ENCODE results near the gene APBA1. TPM values are rescaled to one million over a fixed set of nuclear protein-coding genes. Genes with fewer than 3 reads are reported as not detected.

APBA1 gene
- total RNA-seq, 1 experiment from 2014 or later = 11.0 TPM

- Histone ChIP-seq H3K9me3 (replicated peaks) (no peaks in the 10 kb centered on the region), H3K36me3 (no peaks in the 10 kb centered on the region), H3K27me3 (replicated peaks) (0 out of 2 replicates have a peak, but pooled peaks cover 3% of the 10 kb centered on the region), H3K4me3 (no peak overlapping the region), H3K27ac (no peak overlapping the region), H3K4me1 (replicated peaks) (peaks cover 28% of the 10 kb centered on the region)
- no peak for DNase-seq (ENCODE audit: low read depth in 1 of 2, low spot score in 2 of 2)
These were observed 2.7 kb upstream of the APBA1 start for GRCh38 chr9:69674716-69675438.

GRCh38 chr9:69674112-69674685 lies 2.0 kb upstream of the APBA1 start:
- H3K4me3 ChIP-seq = no peak overlapping the region
- no peaks in the 10 kb centered on the region for H3K36me3 ChIP-seq
- no peaks in the 10 kb centered on the region for H3K27me3 ChIP-seq (replicated peaks)
- H3K9me3 ChIP-seq (replicated peaks) = no peaks in the 10 kb centered on the region
- peaks cover 28% of the 10 kb centered on the region for H3K4me1 ChIP-seq (replicated peaks)
- DNase-seq (ENCODE audit: low read depth in 1 of 2, low spot score in 2 of 2) = no peak
- H3K27ac ChIP-seq = no peak overlapping the region

GRCh38 chr9:69673311-69673640 lies 1.1 kb upstream of the APBA1 start:
- peaks cover 28% of the 10 kb centered on the region for H3K4me1 ChIP-seq (replicated peaks)
- peak overlapping the region; percentile 75 for H3K4me3 ChIP-seq
- DNase-seq (ENCODE audit: low read depth in 1 of 2, low spot score in 2 of 2) = no peak
- no peaks in the 10 kb centered on the region for H3K9me3 ChIP-seq (replicated peaks)
- no peaks in the 10 kb centered on the region for H3K27me3 ChIP-seq (replicated peaks)
- no peak overlapping the region for H3K27ac ChIP-seq
- no peaks in the 10 kb centered on the region for H3K36me3 ChIP-seq

- Histone ChIP-seq H3K27me3 (replicated peaks) (no peaks in the 10 kb centered on the region), H3K4me1 (replicated peaks) (peaks cover 29% of the 10 kb centered on the region), H3K36me3 (no peaks in the 10 kb centered on the region), H3K4me3 (peak overlapping the region; percentile 75), H3K27ac (no peak overlapping the region), H3K9me3 (replicated peaks) (no peaks in the 10 kb centered on the region)
- DNase-seq (ENCODE audit: low read depth in 1 of 2, low spot score in 2 of 2) = peak; percentile 86 to 87
These were observed 582 bp upstream of the APBA1 start for GRCh38 chr9:69672596-69673310.

GRCh38 chr9:69671311-69671878 lies 776 bp downstream of the APBA1 start:
- no peaks in the 10 kb centered on the region; the same call in 1 of the 2 replicates for H3K27me3 ChIP-seq (replicated peaks)
- H3K27ac ChIP-seq = no peak overlapping the region
- no peaks in the 10 kb centered on the region for H3K9me3 ChIP-seq (replicated peaks)
- DNase-seq (ENCODE audit: low read depth in 1 of 2, low spot score in 2 of 2) = no peak
- peak overlapping the region; percentile 75 for H3K4me3 ChIP-seq
- peaks cover 34% of the 10 kb centered on the region for H3K4me1 ChIP-seq (replicated peaks)
- H3K36me3 ChIP-seq = no peaks in the 10 kb centered on the region

- H3K9me3 ChIP-seq (replicated peaks) = no peaks in the 10 kb centered on the region
- H3K4me1 ChIP-seq (replicated peaks) = peaks cover 17% of the 10 kb centered on the region
- DNase-seq (ENCODE audit: low read depth in 1 of 2, low spot score in 2 of 2) = no peak
- no peaks in the 10 kb centered on the region; the same call in 1 of the 2 replicates for H3K27me3 ChIP-seq (replicated peaks)
- H3K4me3 ChIP-seq = no peak overlapping the region
- H3K27ac ChIP-seq = no peak overlapping the region
- no peaks in the 10 kb centered on the region for H3K36me3 ChIP-seq
These were observed 4.9 kb downstream of the APBA1 start for GRCh38 chr9:69667306-69667705.

- Histone ChIP-seq H3K36me3 (no peaks in the 10 kb centered on the region), H3K9me3 (replicated peaks) (no peaks in the 10 kb centered on the region), H3K27ac (no peak overlapping the region), H3K4me3 (no peak overlapping the region), H3K27me3 (replicated peaks) (no peaks in the 10 kb centered on the region), H3K4me1 (replicated peaks) (peaks cover 28% of the 10 kb centered on the region)
- DNase-seq (ENCODE audit: low read depth in 1 of 2, low spot score in 2 of 2) = no peak
These were observed 11.9 kb downstream of the APBA1 start for GRCh38 chr9:69660304-69660703.

- Histone ChIP-seq H3K36me3 (no peaks in the 10 kb centered on the region), H3K27ac (no peak overlapping the region), H3K27me3 (replicated peaks) (no peaks in the 10 kb centered on the region), H3K4me3 (no peak overlapping the region), H3K4me1 (replicated peaks) (peaks cover 28% of the 10 kb centered on the region), H3K9me3 (replicated peaks) (no peaks in the 10 kb centered on the region)
- no peak for DNase-seq (ENCODE audit: low read depth in 1 of 2, low spot score in 2 of 2)
These were observed 13.0 kb downstream of the APBA1 start for GRCh38 chr9:69658987-69659675.

GRCh38 chr9:69657269-69657668 lies 14.9 kb downstream of the APBA1 start:
- H3K27ac ChIP-seq = no peak overlapping the region
- no peaks in the 10 kb centered on the region for H3K9me3 ChIP-seq (replicated peaks)
- DNase-seq (ENCODE audit: low read depth in 1 of 2, low spot score in 2 of 2) = no peak
- H3K27me3 ChIP-seq (replicated peaks) = no peaks in the 10 kb centered on the region
- no peak overlapping the region for H3K4me3 ChIP-seq
- H3K36me3 ChIP-seq = no peaks in the 10 kb centered on the region
- H3K4me1 ChIP-seq (replicated peaks) = peaks cover 28% of the 10 kb centered on the region

- Histone ChIP-seq H3K9me3 (replicated peaks) (no peaks in the 10 kb centered on the region), H3K27ac (no peak overlapping the region), H3K27me3 (replicated peaks) (no peaks in the 10 kb centered on the region), H3K4me1 (replicated peaks) (peaks cover 22% of the 10 kb centered on the region), H3K36me3 (no peaks in the 10 kb centered on the region), H3K4me3 (no peak overlapping the region)
- no peak for DNase-seq (ENCODE audit: low read depth in 1 of 2, low spot score in 2 of 2)
These were observed 17.1 kb downstream of the APBA1 start for GRCh38 chr9:69655065-69655464.

GRCh38 chr9:69653261-69653660 lies 18.9 kb downstream of the APBA1 start:
- Histone ChIP-seq H3K27me3 (replicated peaks) (no peaks in the 10 kb centered on the region), H3K4me3 (no peak overlapping the region), H3K4me1 (replicated peaks) (peaks cover 18% of the 10 kb centered on the region), H3K36me3 (no peaks in the 10 kb centered on the region), H3K9me3 (replicated peaks) (no peaks in the 10 kb centered on the region), H3K27ac (no peak overlapping the region)
- no peak for DNase-seq (ENCODE audit: low read depth in 1 of 2, low spot score in 2 of 2)

- no peak overlapping the region for H3K4me3 ChIP-seq
- peaks cover 18% of the 10 kb centered on the region for H3K4me1 ChIP-seq (replicated peaks)
- H3K27me3 ChIP-seq (replicated peaks) = no peaks in the 10 kb centered on the region
- no peak for DNase-seq (ENCODE audit: low read depth in 1 of 2, low spot score in 2 of 2)
- H3K27ac ChIP-seq = no peak overlapping the region
- no peaks in the 10 kb centered on the region for H3K9me3 ChIP-seq (replicated peaks)
- no peaks in the 10 kb centered on the region for H3K36me3 ChIP-seq
These were observed 22.5 kb downstream of the APBA1 start for GRCh38 chr9:69649566-69650250.

GRCh38 chr9:69647804-69648203 lies 24.4 kb downstream of the APBA1 start:
- no peak for DNase-seq (ENCODE audit: low read depth in 1 of 2, low spot score in 2 of 2)
- no peak overlapping the region for H3K27ac ChIP-seq
- peaks cover 18% of the 10 kb centered on the region for H3K4me1 ChIP-seq (replicated peaks)
- no peak overlapping the region for H3K4me3 ChIP-seq
- H3K36me3 ChIP-seq = no peaks in the 10 kb centered on the region
- H3K27me3 ChIP-seq (replicated peaks) = no peaks in the 10 kb centered on the region
- no peaks in the 10 kb centered on the region for H3K9me3 ChIP-seq (replicated peaks)

Measured in SJSA1 (cell line).